Activated gamma-delta T cell treated with Interleukin-2 at 50 U/mL for 16 hours (primary cell): ENCODE measurements around the gene PRDM16.

ENCODE experiments used
- DNase-seq: peaks from one replicate; pipeline ENCODE4 v3.0.0-alpha.2; 2020

The PRDM16 gene

DNA sequence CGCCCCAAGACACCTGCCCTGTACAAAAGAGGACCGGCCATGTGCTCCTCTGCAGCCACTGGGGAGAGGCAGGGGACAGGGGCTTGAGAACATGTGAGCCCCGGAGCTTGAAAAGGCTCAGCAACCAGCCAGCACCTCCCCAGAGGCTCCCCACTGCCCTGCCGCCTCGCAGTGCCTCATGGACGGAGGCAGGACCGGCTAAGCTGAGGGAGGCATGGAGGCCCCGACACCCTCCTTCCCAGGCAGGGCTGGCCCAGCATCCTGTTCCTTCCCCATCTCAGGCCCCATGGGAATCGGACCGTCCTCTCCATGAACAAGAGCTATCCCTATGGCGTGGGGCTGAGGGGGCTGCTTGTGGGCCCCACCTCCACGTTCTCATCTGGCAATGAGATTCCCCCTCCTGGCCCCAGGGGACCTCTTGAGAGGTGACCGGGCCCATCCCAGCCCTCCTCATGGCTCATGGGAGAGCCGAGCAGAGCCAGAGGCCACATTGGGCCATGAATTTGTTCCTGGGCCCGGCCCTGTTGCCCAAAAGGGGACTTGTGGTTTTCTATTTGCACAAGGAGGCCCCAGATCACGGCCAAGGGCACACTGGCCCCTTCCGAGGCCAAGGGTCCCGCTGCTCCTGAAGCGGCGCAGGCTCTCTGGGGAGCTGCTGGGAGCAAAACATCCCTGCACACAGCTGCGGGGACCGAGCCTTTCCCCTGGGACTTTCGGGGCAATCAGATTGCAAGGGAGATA, 320.3 kb downstream of the PRDM16 start:
- DNase-seq, result no peak

DNA sequence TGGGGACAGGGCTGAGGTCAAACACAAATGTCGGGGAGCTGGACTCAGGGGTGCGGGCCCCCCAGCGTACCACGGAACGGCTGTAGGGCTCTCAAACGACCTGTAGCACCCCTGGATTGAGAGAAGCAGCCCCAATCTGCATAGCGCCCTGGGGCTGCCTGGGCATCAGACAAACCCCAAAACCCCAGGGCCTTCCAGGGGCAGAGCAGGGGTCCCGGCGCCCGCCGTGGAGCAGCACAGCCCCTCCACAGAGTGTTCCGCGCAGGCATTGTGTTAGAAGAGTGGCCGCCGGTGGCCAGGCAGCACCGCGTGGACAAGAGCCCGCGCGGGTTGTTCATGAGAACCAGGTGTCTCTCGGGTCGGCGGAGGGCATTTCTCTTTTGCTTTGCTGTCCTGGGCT, 321.3 kb downstream of the PRDM16 start:
- DNase-seq, result no peak

DNA sequence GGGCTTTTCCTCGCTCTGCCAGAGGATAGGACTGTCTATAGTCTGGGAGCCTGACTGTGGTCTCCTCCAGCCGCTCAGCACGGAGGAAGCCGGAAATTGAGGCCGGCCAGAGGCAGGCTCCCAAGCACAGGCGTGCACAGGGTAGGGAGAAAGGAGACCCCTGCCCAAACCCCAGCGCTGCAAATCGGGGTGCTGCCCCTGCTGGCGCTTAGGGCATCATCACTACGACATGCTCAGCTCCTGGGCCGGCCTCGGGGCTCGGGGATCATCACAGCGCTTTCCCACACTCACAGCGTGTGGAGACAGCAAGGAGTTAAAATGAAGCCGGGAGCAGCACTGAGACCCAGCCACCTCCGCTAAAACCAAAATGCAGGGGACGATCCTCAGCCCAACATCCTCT, 322.7 kb downstream of the PRDM16 start:
- DNase-seq, result no peak

DNA sequence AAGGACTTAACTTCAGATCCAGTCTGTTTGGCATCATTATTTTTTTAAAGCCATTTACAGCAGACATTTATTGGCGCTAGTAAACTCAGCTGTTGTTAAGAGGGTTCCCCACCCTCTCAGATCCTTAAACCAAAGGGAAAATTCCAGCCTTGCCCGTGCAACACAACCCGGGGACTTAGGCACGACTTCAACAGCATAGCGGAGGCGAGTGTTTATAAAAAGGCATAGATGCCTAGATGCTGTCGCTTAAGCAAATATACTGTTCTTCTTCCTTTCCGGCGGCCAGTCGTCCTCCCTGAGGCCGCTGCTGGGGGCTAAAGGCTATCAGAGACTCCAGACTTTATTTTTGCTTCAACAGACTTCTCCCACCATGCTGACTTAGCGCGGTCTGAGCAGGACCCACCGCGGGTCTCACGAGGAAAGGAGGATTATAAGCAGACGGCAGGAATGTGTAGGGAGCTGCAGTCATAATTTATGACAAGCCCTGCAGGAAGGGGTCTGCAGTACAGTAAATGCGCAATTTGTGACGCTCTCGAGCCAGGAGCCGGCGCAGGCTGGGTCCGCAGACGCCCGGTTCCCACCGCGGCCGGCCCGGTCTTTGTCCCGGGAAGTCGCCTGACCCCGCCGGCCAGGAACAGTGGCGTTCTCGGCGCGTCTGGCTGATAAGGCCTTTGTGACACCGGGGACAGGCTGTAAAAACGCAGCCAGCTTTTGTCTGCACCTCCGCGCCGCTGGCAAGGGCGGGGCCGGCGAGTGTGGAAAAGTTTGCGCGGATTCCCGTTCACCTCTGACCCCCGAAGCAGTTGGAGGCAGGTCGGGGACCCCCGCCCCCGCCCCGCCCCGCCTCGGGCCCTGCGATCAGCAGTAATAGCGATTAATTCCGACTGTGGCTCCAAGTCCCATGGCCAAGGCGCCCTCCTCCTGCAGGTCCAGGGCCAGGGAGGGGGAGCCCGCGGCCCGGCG, 324.3 kb downstream of the PRDM16 start:
- no peak for DNase-seq

DNA sequence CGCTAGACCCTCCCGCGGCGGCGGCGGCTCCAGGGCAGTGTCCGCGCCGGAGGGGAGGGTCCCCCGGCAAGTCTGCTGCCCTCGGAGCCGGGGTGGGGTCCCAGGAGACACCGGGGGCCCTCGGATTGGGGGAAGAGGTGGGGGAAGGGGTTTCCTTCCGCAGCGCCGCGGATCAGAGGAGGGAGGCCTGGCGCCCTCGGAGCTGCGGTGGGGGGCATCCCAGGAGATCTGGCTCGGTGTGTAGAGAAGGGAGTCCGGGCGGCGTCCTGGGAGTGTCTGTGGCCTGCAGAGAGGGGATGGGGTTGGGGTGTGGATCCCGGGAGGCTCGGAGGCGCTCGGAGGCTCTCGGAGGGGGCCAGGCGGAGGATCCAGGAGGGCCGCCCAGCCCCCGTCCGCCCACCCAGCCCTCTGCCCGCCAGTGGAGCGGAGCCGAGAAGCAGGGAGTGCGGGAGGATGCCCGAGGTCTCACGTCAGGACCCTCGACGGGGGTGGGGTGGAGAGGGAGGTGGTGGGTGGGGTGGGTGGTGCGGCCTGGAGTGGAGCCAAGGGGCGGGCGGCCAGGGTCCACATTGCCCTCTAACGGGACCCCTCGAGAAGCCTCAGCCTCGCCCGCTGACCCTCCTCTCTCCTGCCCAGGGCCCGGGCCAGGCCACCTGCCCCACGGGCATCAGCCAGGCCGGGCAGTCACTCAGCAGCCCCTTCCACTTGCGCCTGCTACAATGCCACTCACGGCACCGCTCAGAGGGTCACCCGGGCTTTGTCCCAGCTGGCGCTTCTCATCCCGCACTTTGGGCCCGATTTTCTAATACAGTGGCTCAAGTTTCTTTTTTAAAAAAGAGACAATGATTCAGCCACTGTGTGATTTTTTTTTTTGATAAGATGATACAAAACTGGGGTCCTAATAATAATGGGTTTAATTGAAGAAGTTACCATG, 325.3 kb downstream of the PRDM16 start:
- DNase-seq, result no peak

DNA sequence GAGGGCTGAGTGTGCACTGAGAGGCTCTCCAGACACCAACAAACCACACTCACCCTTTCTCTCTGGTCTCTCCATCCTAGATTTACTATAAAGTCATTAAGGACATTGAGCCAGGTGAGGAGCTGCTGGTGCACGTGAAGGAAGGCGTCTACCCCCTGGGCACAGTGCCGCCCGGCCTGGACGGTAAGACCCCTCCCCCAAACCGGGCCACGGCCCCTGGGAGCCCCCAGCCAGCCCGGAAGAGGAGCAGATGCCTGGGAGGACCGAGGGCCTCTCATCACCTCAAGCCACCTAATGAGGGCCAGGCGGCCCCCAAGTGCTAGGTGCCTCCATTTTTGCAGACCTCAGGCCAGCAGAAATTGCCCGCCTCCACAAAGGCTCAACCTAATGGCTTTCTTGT, 327.4 kb downstream of the PRDM16 start:
- DNase-seq, result no peak

DNA sequence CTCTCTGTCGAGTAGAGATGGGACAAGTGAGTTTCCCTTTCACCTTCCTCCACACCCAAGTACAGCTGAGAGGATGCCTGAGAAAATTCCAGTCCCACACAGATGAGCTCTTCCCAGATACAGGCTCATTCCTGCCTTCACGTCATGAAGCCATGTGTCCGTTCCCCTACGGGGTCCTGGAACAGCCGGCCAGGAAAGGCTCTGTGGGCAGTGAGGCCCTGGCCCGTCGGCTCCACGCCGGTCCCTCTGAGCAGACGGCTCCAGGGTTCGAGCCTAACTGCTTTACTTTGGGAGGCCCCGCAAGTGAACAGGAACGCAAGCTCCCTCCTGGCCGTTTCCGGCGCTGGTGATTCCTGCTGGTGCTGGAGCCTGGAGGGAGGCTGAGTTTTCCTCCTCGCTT, 328.3 kb downstream of the PRDM16 start:
- no peak for DNase-seq

DNA sequence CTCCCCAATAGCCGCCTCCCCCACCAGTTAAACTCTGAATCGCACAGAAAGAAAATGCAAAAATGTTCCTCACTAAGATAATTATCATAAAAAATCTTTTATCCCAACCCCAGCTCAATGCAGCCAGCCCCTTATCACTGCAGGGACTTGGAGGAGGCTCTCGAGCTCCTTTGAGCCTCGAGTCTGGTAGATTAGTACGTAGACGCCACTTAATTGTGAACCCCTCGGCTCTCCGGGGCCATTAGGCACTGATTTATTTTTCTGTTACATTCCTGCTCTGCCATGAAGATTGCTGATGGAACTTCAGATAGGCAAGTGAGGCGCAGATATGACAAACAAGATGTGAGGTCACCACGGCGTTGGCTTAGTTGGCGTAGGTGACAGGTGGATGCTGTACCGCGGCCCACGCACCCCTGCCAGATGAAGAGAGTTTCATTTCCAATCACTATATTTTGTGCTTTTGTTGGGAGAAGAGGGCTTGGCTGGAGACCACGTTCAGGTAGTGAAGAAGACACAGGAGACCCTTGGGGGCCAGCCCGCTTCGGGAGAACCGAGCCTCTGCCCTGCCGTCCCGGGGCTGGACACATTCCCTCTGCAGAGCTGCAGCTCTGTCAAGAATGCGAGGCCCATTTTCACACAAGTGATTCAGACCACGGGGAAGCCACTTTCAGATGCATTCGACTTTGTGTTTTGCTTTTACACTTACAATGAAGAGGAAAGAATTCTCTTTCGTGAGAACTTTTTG, 329.6 kb downstream of the PRDM16 start:
- DNase-seq, result no peak

DNA sequence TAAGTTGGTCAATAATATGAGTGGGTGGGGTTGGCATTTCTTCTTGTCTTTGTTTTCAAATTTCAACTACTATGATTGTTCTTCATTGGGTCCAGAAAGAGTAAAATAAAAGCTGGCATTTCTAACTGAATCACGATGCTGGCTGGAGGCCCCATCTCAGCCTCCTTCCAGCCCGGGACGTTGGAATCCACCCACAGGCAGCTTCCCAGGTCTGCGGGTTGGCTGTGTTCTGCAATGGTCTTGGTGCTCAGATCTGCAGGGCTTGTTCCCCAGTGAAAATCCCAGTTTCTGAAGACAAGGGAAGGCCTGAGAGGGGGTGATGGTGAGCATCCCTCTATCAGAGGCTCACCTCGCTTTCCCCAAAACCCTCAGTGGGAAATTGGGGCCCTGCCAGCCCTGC, 330.7 kb downstream of the PRDM16 start:
- DNase-seq, result no peak

DNA sequence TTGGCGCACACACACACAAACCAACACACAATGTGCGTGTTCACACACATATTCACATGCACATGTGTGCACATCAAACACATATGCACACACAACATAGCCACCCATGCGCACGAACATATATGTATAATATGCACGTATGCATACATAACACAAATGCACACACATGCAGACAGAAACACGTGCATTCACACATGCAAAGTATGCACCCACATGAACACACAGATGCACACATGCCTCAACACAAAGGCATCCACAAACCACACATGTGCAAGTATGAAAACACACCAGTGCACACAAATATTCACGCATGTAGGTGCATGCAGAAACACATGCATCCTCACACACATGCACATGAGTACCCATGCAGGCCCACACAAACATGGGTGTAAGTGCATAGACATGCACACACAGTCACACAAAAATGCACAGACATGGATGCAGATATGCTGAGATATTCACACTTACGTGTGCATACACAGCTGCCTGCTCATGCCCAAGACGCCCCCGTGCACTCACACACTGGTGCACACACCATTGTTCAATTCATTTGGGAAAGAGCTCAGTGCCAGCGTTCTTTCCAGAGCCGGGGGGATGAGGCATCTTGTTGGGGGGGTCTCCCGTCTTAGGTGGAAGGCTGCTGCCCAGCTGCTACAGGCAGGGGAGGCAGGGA, 332.7 kb downstream of the PRDM16 start:
- no peak for DNase-seq

DNA sequence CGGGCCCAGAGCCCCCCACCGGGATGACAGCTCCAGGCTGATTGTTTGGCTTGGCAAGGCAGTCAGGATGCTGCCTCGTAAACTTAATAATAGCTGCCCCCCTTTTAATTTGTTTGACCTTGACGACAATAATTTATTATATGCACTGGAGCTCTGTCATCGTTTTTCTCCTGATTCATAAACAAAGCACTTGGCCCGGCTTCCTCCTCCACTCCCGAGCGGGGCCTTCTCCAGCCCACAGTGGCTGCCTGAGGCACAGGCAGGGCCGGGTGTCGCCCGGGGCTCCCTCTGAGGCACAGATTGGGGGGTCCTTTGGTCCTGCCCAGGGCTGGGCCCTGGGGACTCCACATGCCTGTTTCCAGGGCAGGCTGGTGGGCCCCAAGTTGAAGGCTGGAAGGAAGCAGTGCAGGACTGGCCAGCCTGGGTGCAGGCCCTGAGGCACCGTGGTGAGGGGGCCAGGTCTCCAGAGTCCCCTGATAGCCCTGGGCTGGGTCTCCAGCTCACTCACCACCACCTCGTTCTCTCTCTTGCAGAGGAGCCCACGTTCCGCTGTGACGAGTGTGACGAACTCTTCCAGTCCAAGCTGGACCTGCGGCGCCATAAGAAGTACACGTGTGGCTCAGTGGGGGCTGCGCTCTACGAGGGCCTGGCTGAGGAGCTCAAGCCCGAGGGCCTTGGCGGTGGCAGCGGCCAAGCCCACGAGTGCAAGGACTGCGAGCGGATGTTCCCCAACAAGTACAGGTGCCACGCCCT, 333.4 kb downstream of the PRDM16 start:
- DNase-seq, result no peak

DNA sequence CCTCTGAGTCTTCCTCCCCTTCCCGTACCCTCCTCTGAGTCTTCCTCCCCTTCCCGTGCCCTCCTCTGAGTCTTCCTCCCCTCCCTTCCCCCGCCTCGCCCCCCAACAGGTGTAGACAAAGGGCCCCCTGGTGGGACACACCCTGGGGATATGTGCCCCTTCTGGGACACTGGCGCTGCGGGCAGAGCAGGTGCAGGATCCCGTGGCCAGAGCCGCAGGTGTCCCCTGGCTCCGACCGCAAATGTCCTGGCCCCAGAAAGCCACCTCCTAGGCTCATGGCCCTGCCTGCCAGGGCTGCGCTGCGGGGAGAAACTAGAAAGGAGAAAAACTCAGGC, 334.0 kb downstream of the PRDM16 start:
- no peak for DNase-seq

DNA sequence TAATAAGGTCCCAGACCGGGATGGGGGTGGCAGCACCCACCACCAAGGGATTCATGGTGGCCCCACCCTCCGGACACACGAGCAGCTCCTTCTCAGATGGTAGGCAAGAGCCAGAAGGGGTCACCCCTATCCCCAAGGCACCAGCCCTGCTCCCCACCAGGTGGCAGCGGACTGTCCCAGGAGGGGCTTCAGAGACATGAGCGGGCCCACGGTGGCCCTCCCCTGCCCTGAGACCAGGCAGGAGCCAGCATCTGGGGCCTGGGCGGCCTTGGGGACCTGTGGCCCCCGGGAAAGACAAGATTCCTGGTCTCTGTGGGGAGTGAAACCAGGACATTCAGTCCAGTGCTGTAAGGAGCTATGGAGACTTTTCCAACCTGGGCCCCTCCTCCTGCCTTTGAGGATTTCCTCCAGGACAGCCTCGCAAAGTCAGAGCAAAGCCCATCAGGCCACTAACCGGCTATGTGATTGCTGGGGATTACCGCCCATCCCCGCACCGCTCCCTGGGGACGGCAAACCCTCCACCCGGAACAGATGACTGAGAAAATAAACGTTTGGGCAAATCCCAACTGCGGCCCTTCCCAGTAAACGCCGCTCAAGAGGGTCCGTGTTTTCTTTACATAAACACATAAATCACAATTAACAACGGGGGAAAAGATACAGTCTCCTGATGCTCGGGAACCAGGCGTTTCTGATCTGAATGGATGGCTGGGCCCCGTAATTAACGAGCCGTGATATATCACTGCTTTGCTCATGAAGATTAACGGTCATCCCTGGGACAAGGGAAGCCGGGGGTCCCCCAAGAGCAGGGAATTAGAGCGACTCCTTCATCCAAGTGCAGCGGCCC, 334.6 kb downstream of the PRDM16 start:
- DNase-seq, result no peak

DNA sequence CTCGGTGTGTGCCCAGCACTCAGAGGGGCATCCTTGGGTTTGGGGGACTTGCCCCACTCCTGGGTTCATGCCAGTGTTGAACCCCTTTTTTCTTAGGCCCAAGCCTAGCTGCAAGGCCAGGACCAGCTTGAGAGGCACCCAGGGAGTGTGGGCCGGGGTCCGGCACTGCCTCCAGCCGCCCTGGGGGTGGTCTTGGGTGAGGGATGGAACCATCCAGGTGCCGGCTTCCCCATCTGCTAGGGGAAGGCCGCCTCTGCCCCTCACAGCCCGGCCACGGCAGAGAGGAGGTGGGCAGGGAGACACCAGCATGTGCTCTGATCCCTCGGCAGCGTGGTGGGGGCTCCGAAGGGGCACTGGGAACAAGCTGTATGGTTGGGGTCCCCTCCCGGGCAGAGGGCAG, 335.3 kb downstream of the PRDM16 start:
- no peak for DNase-seq

DNA sequence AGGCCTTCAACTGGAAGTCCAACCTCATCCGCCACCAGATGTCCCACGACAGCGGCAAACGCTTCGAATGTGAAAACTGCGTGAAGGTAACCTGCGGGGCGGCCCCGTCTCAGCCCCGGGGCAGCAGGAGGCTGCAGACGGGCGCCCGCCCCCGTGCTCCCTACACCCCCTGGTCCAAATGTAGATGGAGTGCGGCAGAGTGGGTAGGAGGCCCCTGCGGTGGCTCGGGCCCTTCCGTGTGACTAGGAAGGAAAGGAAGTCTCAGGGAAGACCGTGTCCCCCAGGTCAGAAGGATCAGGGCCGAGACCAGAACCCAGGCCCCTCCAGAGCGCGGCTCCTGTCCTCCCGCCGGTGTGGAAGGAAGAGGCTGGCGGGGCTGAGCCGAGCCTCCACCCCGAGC, 335.8 kb downstream of the PRDM16 start:
- no peak for DNase-seq

DNA sequence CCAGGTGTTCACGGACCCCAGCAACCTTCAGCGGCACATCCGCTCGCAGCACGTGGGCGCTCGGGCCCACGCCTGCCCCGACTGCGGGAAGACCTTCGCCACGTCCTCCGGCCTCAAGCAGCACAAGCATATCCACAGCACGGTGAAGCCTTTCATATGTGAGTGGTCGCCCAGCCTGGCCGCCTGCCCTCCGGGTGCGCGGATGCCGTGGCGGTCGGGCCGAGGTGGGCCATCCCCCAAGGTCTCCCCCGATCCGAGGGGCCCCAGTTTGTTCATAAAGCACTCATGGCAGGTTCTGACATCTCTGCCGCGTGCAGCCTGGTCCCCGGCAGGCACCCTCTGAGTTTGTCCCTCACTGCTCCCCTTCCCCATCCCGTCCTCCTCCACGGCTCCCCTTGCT, 336.5 kb downstream of the PRDM16 start:
- DNase-seq, result no peak

DNA sequence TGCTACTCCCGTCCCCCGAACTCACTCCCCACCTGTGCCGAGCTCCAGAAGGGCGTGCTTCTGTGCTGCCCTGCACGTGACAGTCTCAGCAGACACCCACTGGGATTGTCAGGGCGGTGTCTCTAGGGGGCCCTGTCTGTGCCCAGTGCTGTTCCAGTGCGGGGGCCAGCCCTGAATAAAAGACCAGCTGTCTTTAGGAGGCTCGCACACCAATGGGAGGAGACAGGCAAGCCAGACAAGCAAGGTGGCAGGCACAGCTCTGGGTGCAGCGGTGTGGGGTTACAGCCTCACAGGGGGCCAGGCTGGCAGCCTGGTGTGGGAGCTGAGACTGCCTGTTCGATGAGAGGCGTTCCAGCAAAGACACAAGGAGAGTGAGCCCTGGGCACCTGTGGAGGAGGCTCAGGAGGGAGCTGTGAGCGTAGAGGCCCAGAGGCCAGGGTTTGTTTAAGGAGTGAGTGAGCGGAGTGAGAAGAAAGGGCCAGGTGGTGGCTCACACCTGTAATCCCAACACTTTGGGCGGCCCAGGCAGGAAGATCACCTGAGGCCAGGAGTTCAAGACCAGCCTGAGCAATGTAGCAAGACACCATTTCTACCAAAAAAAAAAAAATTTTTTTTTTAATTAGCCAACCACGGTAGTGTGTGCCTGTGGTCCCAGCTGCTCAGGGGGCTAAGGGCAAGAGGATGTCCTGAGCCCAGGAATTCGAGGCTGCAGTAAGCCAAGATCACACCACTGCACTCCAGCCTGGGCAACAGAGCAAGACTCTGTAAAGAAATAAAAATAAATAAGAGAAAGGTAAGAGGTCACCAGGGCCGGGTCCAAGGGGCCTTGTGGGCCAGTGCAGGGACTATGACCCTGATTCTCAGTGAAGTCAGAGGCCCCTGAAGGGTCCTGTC, 337.2 kb downstream of the PRDM16 start:
- DNase-seq, result no peak

DNA sequence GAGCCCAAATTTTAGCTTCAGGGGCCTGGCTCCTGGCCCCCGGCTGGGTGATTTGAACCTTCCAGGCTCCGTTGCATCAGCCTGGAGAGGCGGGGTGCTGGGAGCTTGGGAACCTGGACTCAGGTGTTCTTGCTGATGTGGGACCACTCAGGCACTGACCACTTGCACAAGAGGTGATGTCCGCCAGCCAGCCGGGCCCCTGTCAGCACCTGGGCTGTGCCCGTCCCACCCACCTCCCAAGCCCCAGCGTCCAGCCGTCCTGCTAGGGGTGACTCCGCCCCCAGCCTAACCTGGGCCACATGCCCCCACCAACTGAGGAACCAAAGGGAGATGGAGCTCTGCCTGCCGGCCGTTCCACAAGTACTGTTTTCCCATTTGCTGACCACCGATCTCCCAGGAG, 338.0 kb downstream of the PRDM16 start:
- DNase-seq, result no peak

DNA sequence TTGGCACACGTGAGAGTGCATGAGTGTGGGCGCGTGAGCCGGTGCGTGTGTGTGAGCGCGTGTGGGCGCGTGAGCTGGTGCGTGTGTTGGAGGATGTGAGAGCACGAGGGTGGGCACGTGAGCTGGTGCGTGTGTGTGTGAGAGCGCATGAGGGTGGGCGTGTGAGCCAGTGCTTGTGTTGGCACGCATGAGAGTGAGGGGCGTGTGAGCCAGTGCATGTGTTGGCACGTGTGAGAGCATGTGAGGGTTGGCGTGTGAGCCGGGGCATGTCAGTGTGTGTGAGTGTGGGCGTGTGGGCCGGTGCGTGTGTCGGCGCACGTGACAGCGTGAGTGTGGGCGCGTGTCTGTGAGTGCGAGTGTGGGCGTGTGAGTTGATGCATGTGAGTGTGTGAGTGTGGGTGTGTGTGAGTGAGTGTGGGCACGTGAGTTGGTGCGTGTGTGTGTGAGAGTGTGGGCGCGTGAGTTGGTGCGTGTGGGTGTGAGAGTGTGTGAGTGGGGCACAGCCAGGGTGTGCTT, 339.8 kb downstream of the PRDM16 start:
- DNase-seq, result no peak
